Esophagus muscularis mucosa (tissue), 4 donors: ENCODE results near the gene ST6GALNAC6. TPM values are rescaled to one million over a fixed set of nuclear protein-coding genes. Genes with fewer than 3 reads are reported as not detected.
"Not testable (repeated sequence)": the region's sequence is repeated elsewhere in the genome, so short reads cannot be mapped to it uniquely, and the experiment has no call there.

Source experiments
- DNase-seq: peaks from one replicate; pipeline ENCODE4 v3.0.0-alpha.2; 2017; ENCODE audit errors: extremely low spot score
- H3K27ac ChIP-seq, 4 donors: fragments of 200-600 bp; sonication (generic); replicated peaks in 1 of 4; 1 replicate in 3 of 4; 2 replicates in 1 of 4; pipeline ENCODE4 v1.5.1; 2016 to 2019; ENCODE audit warnings: mild to moderate bottlenecking in 1 of 4
- H3K27me3 ChIP-seq, 4 donors: fragments of 200-600 bp; sonication (generic); one replicate each; pipeline versions ENCODE4 v1.5.1 to v1.6.0; 2016 to 2019
- H3K36me3 ChIP-seq, 4 donors: fragments of 200-600 bp; sonication (generic); one replicate each; pipeline ENCODE4 v1.5.1; 2016 to 2019
- H3K4me1 ChIP-seq, 4 donors: fragments of 200-600 bp; sonication (generic); one replicate each; pipeline ENCODE4 v1.5.1; 2016 to 2019
- H3K4me3 ChIP-seq, 4 donors: fragments of 200-600 bp; sonication (generic); 1 replicate in 2 of 4; 2 replicates in 2 of 4; pipeline ENCODE4 v1.5.1; 2016 to 2019; ENCODE audit warnings: mild to moderate bottlenecking in 4 of 4, moderate library complexity in 1 of 4
- H3K9me3 ChIP-seq, 4 donors: fragments of 200-600 bp; sonication (generic); 1 replicate in 3 of 4; 2 replicates in 1 of 4; pipeline ENCODE4 v1.5.1; 2016 to 2019
- EP300 ChIP-seq: sonication (generic); formaldehyde crosslinking; IDR thresholded peaks from one replicate; pipeline ENCODE4 v1.6.1; 2017; ENCODE audit warnings: antibody characterized with exemption
- POLR2A ChIP-seq: fragments of 450-650 bp; IDR thresholded peaks from one replicate; pipeline ENCODE4 v1.6.1; 2017; ENCODE audit warnings: antibody characterized with exemption, moderate library complexity, mild to moderate bottlenecking, low read depth
- POLR2AphosphoS5 ChIP-seq, 2 donors: sonication (generic); formaldehyde crosslinking; IDR thresholded peaks; one replicate each; pipeline ENCODE4 v1.6.1; 2017; ENCODE audit warnings: antibody characterized with exemption in 2 of 2
- WGBS: methylation state at CpG from one replicate; pipeline ENCODE4 v1.1.5; 2018; 5-methylcytosine and 5-hydroxymethylcytosine counted together
- intact Hi-C: fragments of 100-400 bp; cut with DNase I; formaldehyde crosslinking; loops from one replicate; pipeline ENCODE4 v1.15.1; 2023
- total RNA-seq, 4 donors: library from RNA; depleted of rRNA; stranded (reverse); fragments of >200 nt; gene quantifications; one replicate each; pipeline versions ENCODE4 v1.1.0 to v1.2.1, GENCODE V29; 2016
- TF ChIP-seq, protein P1 (sequence below), 3 experiments: fragments of 200-600 bp in 2 of 3; fragments of 450-650 bp in 1 of 3; sonication (generic) in 2 of 3; IDR thresholded peaks; one replicate each; pipeline ENCODE4 v1.5.1; 2017 to 2019; ENCODE audit warnings: antibody characterized with exemption in 3 of 3, mild to moderate bottlenecking in 2 of 3, moderate library complexity in 1 of 3

Gene ST6GALNAC6
- total RNA-seq, 4 donors from 2014 or later: 95.9 to 169 (median 125) TPM

DNA sequence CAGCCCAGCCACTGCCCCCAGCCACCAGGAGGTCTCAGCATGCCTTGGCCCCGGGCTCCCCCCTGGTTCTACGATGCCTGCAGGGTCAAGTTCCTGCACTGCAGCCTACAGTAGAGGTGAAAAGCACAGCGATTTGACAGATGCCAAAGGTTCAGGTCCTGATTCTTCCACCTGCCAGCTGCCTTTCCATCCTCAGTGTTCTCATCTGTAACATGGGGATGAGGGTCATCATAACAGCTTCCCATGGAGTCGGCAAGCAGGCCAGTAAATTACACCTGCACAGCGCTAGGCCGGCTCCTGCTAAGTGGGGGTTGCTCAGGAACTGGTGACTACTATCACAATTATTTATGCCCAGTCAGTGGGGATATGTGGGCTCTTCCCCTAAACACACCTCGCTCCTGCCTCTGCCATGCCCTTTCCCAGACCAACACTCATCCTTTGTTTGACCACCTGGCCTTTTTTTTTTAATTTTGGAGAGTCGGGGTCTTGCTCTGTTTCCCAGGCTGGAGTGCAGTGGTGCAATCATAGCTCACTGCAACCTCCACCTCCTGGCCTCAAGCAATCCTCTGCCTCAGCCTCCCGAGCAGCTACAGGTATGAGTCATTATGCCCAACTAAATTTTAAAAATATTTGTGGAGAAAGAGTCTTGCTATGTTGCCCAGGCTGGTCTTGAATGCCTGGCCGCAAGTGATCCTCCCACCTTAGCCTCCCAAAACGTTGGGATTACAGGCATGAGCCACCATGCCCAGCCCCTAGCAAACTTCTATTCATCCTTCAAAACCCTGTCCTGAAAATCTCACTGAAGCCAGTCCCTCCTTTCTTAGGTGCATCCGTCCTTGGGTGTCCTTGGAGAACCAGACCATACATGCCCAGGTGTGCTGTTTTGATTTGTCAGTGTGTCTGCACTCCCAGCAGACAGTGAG, 51.3 kb downstream of the ST6GALNAC6 start:
- 84% methylated on average over 12 of the region's 12 CpGs for WGBS
- TF ChIP-seq POLR2AphosphoS5 (IDR thresholded peaks at IDR 0.05) (no peak), POLR2A (no peak), EP300 (no peak)
- TF ChIP-seq, protein P1, sequence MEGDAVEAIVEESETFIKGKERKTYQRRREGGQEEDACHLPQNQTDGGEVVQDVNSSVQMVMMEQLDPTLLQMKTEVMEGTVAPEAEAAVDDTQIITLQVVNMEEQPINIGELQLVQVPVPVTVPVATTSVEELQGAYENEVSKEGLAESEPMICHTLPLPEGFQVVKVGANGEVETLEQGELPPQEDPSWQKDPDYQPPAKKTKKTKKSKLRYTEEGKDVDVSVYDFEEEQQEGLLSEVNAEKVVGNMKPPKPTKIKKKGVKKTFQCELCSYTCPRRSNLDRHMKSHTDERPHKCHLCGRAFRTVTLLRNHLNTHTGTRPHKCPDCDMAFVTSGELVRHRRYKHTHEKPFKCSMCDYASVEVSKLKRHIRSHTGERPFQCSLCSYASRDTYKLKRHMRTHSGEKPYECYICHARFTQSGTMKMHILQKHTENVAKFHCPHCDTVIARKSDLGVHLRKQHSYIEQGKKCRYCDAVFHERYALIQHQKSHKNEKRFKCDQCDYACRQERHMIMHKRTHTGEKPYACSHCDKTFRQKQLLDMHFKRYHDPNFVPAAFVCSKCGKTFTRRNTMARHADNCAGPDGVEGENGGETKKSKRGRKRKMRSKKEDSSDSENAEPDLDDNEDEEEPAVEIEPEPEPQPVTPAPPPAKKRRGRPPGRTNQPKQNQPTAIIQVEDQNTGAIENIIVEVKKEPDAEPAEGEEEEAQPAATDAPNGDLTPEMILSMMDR (IDR thresholded peaks at IDR 0.05): no peak
- Histone ChIP-seq H3K4me1 (peaks cover 26 to 59% (median 49%) of the 10 kb centered on the region in 4 donors), H3K27me3 (no peaks in the 10 kb centered on the region), H3K27ac (peak overlapping the region in 3 of 4 donors; percentile 66 to 75 (median 68)), H3K36me3 (peaks cover 0 to 60% (median 2%) of the 10 kb centered on the region in 4 donors), H3K4me3 (peak overlapping the region in 2 of 4 donors; percentile 17 to 27), H3K9me3 (peaks cover 0 to 8% (median 6%) of the 10 kb centered on the region in 4 donors)
- intact Hi-C loops: no loop called here
- no peak for DNase-seq

DNA sequence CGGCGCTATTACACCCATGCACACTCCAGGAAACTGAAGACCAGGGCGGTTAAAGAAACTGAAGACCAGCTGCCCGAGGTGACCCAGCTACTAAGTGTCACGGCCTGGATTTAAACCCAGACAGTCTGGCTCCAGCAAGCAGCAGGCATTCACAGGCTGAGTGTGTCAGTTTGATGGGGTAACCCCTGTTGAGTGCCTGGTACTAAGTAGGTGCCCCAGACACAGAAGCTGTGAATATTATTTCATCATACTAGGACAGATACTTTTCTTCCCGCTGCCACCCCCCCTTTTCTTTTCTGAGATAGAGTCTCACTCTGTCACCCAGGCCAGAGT, 52.3 kb downstream of the ST6GALNAC6 start:
- TF ChIP-seq POLR2AphosphoS5 (IDR thresholded peaks at IDR 0.05) (no peak), EP300 (no peak), POLR2A (no peak)
- TF ChIP-seq, protein P1 (IDR thresholded peaks at IDR 0.05): no peak
- Histone ChIP-seq H3K27ac (peak overlapping the region; percentile 54 to 75 (median 67)), H3K4me1 (peaks cover 30 to 50% (median 39%) of the 10 kb centered on the region in 4 donors), H3K9me3 (peaks cover 0 to 8% (median 6%) of the 10 kb centered on the region in 4 donors), H3K36me3 (peaks cover 0 to 60% (median 6%) of the 10 kb centered on the region in 4 donors), H3K4me3 (peak overlapping the region in 2 of 4 donors; percentile 17 to 27), H3K27me3 (no peaks in the 10 kb centered on the region)
- intact Hi-C loops: no loop called here
- WGBS: 57% methylated on average over 6 of the region's 6 CpGs
- no peak for DNase-seq

DNA sequence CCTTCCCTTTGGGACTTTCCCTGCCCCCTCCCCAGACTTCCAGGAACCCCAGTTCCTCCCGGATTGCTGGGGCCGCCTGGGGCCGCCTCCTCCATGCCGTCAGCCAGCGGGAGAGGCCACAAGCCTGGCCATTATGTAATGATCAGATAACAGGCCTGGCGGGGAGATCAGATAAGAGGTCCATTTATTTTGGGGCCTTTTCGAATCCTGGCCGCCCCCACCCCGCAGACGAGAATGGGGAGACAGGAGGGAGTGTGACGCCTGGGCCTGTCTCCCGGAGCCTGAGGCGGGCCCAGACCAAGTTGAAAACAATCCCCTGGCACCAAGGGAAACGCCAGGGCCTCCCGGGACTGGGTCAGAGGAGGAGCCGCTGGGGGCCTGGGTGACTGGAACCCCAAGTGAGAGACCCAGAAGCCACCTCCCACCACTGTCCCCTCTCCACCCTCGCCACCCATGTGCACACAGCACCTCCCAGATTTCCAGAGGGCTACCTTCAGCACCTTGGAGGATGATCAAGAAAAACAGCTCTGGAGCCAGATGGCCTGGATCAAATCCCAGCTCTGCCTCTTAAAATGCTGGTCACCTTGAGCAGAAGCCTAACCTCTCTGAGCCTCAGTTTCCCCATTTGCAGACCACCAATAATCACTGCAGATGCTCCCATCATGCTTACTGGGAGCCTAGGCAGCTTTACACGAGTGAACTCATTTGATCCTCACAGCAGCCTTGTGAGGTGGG, 52.8 kb downstream of the ST6GALNAC6 start:
- Histone ChIP-seq H3K4me3 (peak overlapping the region in 3 of 4 donors; percentile 1 to 27 (median 17)), H3K36me3 (peaks cover 0 to 60% (median 7%) of the 10 kb centered on the region in 4 donors), H3K4me1 (peaks cover 33 to 47% (median 38%) of the 10 kb centered on the region in 4 donors), H3K27me3 (no peaks in the 10 kb centered on the region), H3K27ac (peak overlapping the region; percentile 54 to 75 (median 67)), H3K9me3 (peaks cover 0 to 8% (median 6%) of the 10 kb centered on the region in 4 donors)
- DNase-seq: no peak
- TF ChIP-seq EP300 (no peak), POLR2AphosphoS5 (IDR thresholded peaks at IDR 0.05) (no peak), POLR2A (no peak)
- TF ChIP-seq, protein P1 (IDR thresholded peaks at IDR 0.05): no peak
- intact Hi-C loops: no loop called here
- 59% methylated on average over 10 of the region's 18 CpGs for WGBS

DNA sequence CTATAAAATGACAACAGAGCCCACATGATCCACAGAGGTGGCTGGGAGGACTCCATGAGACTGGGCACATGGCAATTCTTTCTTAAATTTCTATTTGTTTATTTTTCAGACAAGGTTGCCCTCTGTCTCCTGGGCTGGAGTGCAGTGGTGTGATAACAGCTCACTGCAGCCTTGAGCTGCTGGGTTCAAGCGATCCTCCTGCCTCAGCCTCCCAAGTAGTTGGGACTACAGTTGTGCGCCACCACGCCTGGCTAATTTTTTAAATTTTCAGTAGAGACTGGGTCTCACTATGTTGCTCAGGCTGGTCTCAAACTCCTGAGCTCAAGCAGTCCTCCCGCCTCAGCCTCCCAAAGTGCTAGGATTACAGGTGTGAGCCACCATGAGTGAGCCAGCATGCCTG, 53.8 kb downstream of the ST6GALNAC6 start:
- Histone ChIP-seq H3K4me1 (peaks cover 38 to 52% (median 46%) of the 10 kb centered on the region in 4 donors), H3K36me3 (peaks cover 0 to 60% (median 11%) of the 10 kb centered on the region in 4 donors), H3K27ac (peak overlapping the region; percentile 54 to 75 (median 67))
- 89% methylated on average over 4 of the region's 4 CpGs for WGBS
- DNase-seq, H3K9me3 ChIP-seq, H3K4me3 ChIP-seq, intact Hi-C loops, H3K27me3 ChIP-seq: not testable (repeated sequence)
